ENCODE measurements around the gene METTL2B. TPM values are rescaled to one million over a fixed set of nuclear protein-coding genes. Genes with fewer than 3 reads are reported as not detected.
A peak's percentile ranks its signal among the peaks of the same experiment; 100 is the strongest.
"Not testable (repeated sequence)": the region's sequence is repeated elsewhere in the genome, so short reads cannot be mapped to it uniquely, and the experiment has no call there.

METTL2B gene
- total RNA-seq, 5 donors from 2014 or later (not counting 1 experiment from before 2014, with no cell fraction given) = 17.7 to 29.9 (median 26.1) TPM

DNA sequence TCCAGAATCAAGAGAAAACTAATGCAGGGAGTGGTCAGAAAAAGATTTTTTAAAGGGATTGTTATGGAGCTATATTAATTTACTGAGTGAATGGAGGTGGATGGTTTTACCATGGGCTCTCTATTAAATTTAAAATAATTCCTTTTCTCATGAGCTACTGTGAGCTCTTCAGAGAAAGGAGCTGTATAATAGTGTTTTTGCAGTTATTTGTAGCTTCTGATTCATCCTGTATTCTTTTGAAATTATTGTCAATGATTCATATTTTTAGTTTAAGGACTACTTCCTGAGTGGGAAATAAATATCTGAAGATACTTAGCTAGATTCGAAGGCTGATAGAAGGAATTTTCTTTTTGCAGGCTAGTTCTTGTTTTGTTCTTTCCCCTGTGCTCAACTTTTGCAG is 56.4 kb downstream of the METTL2B start:
- H3K27me3 ChIP-seq (replicated peaks in 1 of 2; ENCODE audit: control insufficient read depth in 2 of 2, extremely low read depth in 1 of 2, insufficient read depth in 2 of 2, low read length in 1 of 2); H3K9me3 ChIP-seq; DNase-seq; POLR2A ChIA-PET; ATAC-seq (replicated peaks in 1 of 4); H3K4me3 ChIP-seq (ENCODE audit: control insufficient read depth in 1 of 2, extremely low read depth in 1 of 2, low read length in 1 of 2); H3K36me3 Mint-ChIP-seq; H3K36me3 ChIP-seq (ENCODE audit: control insufficient read depth in 2 of 2, extremely low read depth in 1 of 2, insufficient read depth in 1 of 2, low read length in 1 of 2); H3K9me3 Mint-ChIP-seq; H3K27me3 Mint-ChIP-seq: not testable (repeated sequence)
- WGBS (ENCODE audit: insufficient coverage) = 0% methylated on average over 1 of the region's 1 CpG
- Mint-ChIP-seq H3K27ac (peak overlapping the region; percentile 92 to 93), H3K4me1 (peaks cover 35 to 54% (median 52%) of the 10 kb centered on the region in 3 donors), H3K4me3 (peak overlapping the region; percentile 84 to 88 (median 86))
- H3K4me1 ChIP-seq (ENCODE audit: control insufficient read depth in 1 of 2, extremely low read depth in 1 of 2, insufficient read depth in 2 of 2, low read length in 2 of 2) = peaks cover 4 to 22% of the 10 kb centered on the region in 2 experiments
- H3K27ac ChIP-seq (ENCODE audit: low read length) = peak overlapping the region; percentile 12
- CTCF ChIA-PET = interaction anchor here in 1 of 2 donors (1.2 kb wide), 1 partner anchor 10 kb away, joined by 3 read pairs; no protein-coding TSS in a partner anchor

DNA sequence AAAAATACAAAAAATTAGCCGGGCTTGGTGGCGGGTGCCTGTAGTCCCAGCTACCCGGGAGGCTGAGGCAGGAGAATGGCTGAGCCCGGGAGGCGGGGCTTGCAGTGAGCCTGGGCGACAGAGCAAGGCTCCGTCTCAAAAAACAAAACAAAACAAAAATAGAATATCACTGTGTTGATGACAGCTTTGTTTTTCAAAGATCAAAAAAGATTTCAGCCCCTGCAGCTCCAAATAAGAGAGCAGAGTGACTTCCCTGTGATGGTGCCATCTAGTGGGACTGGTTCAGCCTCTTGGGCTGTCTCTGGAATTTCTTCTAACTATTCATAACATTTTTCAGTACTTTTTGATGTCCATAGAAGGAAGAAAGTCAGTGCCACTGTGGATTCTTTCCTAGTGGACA is 60.9 kb downstream of the METTL2B start:
- H3K9me3 Mint-ChIP-seq; H3K9me3 ChIP-seq; H3K27ac ChIP-seq (ENCODE audit: low read length); H3K4me3 ChIP-seq (ENCODE audit: control insufficient read depth in 1 of 2, extremely low read depth in 1 of 2, low read length in 1 of 2); POLR2A ChIA-PET; H3K27me3 Mint-ChIP-seq; H3K4me3 Mint-ChIP-seq; H3K4me1 ChIP-seq (ENCODE audit: control insufficient read depth in 1 of 2, extremely low read depth in 1 of 2, insufficient read depth in 2 of 2, low read length in 2 of 2); H3K27me3 ChIP-seq (replicated peaks in 1 of 2; ENCODE audit: control insufficient read depth in 2 of 2, extremely low read depth in 1 of 2, insufficient read depth in 2 of 2, low read length in 1 of 2): not testable (repeated sequence)
- Mint-ChIP-seq H3K36me3 (peaks cover 12% of the 10 kb centered on the region), H3K27ac (peak overlapping the region in 1 of 2 donors; percentile 22), H3K4me1 (peaks cover 36 to 57% (median 54%) of the 10 kb centered on the region in 3 donors)
- H3K36me3 ChIP-seq (ENCODE audit: control insufficient read depth in 2 of 2, extremely low read depth in 1 of 2, insufficient read depth in 1 of 2, low read length in 1 of 2) = peaks cover 0 to 10% of the 10 kb centered on the region in 2 donors
- DNase-seq = peak in 17 of 35 experiments; percentile 0 to 33 (median 11)
- ATAC-seq (replicated peaks in 1 of 4) = peak; percentile 85 to 97 (median 88)
- WGBS (ENCODE audit: insufficient coverage) = no CpG with 5 or more reads among the region's 7 CpGs
- CTCF ChIA-PET = interaction anchor here in 1 of 2 donors (0.7 kb wide), 1 partner anchor 503 kb away, joined by 4 read pairs; no protein-coding TSS in a partner anchor

GRCh38 chr7:128542530-128542929 is 66.0 kb downstream of the METTL2B start:
- not testable (repeated sequence) for H3K27ac Mint-ChIP-seq; H3K4me1 ChIP-seq (ENCODE audit: control insufficient read depth in 1 of 2, extremely low read depth in 1 of 2, insufficient read depth in 2 of 2, low read length in 2 of 2); H3K27me3 ChIP-seq (replicated peaks in 1 of 2; ENCODE audit: control insufficient read depth in 2 of 2, extremely low read depth in 1 of 2, insufficient read depth in 2 of 2, low read length in 1 of 2); H3K27me3 Mint-ChIP-seq; H3K9me3 ChIP-seq; ATAC-seq (replicated peaks in 1 of 4); H3K9me3 Mint-ChIP-seq; H3K4me3 Mint-ChIP-seq; H3K4me3 ChIP-seq (ENCODE audit: control insufficient read depth in 1 of 2, extremely low read depth in 1 of 2, low read length in 1 of 2); DNase-seq; H3K27ac ChIP-seq (ENCODE audit: low read length)
- ChIA-PET CTCF (interaction anchor here in 1 of 2 donors (0.7 kb wide), 2 partner anchors 9 to 58 kb away, joined by 3 to 4 read pairs; no protein-coding TSS in a partner anchor), POLR2A (interaction anchor here in 1 of 2 donors (0.6 kb wide), 1 partner anchor 33 kb away, joined by 4 read pairs; no protein-coding TSS in a partner anchor)
- Mint-ChIP-seq H3K4me1 (peaks cover 12 to 32% (median 31%) of the 10 kb centered on the region in 3 donors), H3K36me3 (peaks cover 24% of the 10 kb centered on the region)
- peaks cover 0 to 15% of the 10 kb centered on the region in 2 donors for H3K36me3 ChIP-seq (ENCODE audit: control insufficient read depth in 2 of 2, extremely low read depth in 1 of 2, insufficient read depth in 1 of 2, low read length in 1 of 2)
- WGBS (ENCODE audit: insufficient coverage) = no CpG with 5 or more reads among the region's 2 CpGs

- POLR2A ChIA-PET; DNase-seq; H3K27me3 Mint-ChIP-seq; H3K4me1 ChIP-seq (ENCODE audit: control insufficient read depth in 1 of 2, extremely low read depth in 1 of 2, insufficient read depth in 2 of 2, low read length in 2 of 2); H3K4me3 Mint-ChIP-seq; H3K4me3 ChIP-seq (ENCODE audit: control insufficient read depth in 1 of 2, extremely low read depth in 1 of 2, low read length in 1 of 2); H3K9me3 Mint-ChIP-seq; H3K27me3 ChIP-seq (replicated peaks in 1 of 2; ENCODE audit: control insufficient read depth in 2 of 2, extremely low read depth in 1 of 2, insufficient read depth in 2 of 2, low read length in 1 of 2); H3K27ac ChIP-seq (ENCODE audit: low read length); H3K9me3 ChIP-seq; CTCF ChIA-PET: not testable (repeated sequence)
- WGBS (ENCODE audit: insufficient coverage) = no CpG with 5 or more reads among the region's 1 CpG
- peaks cover 12 to 28% (median 27%) of the 10 kb centered on the region in 3 donors for H3K4me1 Mint-ChIP-seq
- peak overlapping the region in 1 of 2 donors; percentile 28 for H3K27ac Mint-ChIP-seq
- ATAC-seq (replicated peaks in 1 of 4) = peak in 1 of 4 experiments; percentile 42
- peaks cover 0 to 15% of the 10 kb centered on the region in 2 donors for H3K36me3 ChIP-seq (ENCODE audit: control insufficient read depth in 2 of 2, extremely low read depth in 1 of 2, insufficient read depth in 1 of 2, low read length in 1 of 2)
- peaks cover 22% of the 10 kb centered on the region for H3K36me3 Mint-ChIP-seq
These were observed 66.8 kb downstream of the METTL2B start for GRCh38 chr7:128543300-128543699.

DNA sequence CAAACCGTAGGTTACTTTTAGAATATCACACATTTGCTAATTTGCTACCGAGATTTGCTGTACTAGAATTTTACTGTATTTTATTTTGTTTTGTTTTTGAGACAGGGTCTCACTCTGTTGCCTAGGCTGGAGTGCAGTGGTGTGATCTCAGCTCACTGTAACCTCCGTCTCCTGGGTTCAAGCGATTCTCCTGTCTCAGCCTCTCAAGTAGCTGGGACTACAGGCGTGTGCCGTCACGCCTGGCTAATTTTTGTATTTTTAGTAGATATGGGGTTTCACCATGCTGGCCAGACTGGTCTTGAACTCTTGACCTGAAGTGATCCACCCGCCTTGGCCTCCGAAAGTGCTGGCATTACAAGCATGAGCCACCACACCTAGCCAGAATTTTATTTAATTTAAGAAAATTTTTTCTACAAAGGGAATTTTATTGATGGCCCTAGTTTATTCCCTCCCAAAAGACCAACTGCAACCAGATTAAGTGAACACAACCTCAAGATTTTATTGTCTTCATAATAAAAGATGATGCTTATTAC is 69.8 kb downstream of the METTL2B start:
- POLR2A ChIA-PET; H3K4me3 ChIP-seq (ENCODE audit: control insufficient read depth in 1 of 2, extremely low read depth in 1 of 2, low read length in 1 of 2); H3K9me3 ChIP-seq; H3K27ac ChIP-seq (ENCODE audit: low read length); H3K27me3 Mint-ChIP-seq; H3K4me1 ChIP-seq (ENCODE audit: control insufficient read depth in 1 of 2, extremely low read depth in 1 of 2, insufficient read depth in 2 of 2, low read length in 2 of 2); H3K9me3 Mint-ChIP-seq; H3K27me3 ChIP-seq (replicated peaks in 1 of 2; ENCODE audit: control insufficient read depth in 2 of 2, extremely low read depth in 1 of 2, insufficient read depth in 2 of 2, low read length in 1 of 2); DNase-seq; ATAC-seq (replicated peaks in 1 of 4); CTCF ChIA-PET; H3K4me3 Mint-ChIP-seq; H3K27ac Mint-ChIP-seq: not testable (repeated sequence)
- H3K36me3 ChIP-seq (ENCODE audit: control insufficient read depth in 2 of 2, extremely low read depth in 1 of 2, insufficient read depth in 1 of 2, low read length in 1 of 2) = peaks cover 0 to 11% of the 10 kb centered on the region in 2 donors
- Mint-ChIP-seq H3K36me3 (peaks cover 22% of the 10 kb centered on the region), H3K4me1 (peaks cover 13 to 28% (median 24%) of the 10 kb centered on the region in 3 donors)
- no CpG with 5 or more reads among the region's 9 CpGs for WGBS (ENCODE audit: insufficient coverage)

- WGBS (ENCODE audit: insufficient coverage) = no CpG with 5 or more reads among the region's 1 CpG
These were observed 74.4 kb downstream of the METTL2B start for GRCh38 chr7:128550920-128551319.

More at GRCh38 chr7:128550920-128551319, 74.4 kb downstream of the METTL2B start:
- ATAC-seq (replicated peaks in 1 of 4) (no peak), DNase-seq (no peak)
- no peaks in the 10 kb centered on the region for H3K27me3 Mint-ChIP-seq
- Histone ChIP-seq H3K27me3 (replicated peaks in 1 of 2; ENCODE audit: control insufficient read depth in 2 of 2, extremely low read depth in 1 of 2, insufficient read depth in 2 of 2, low read length in 1 of 2) (no peaks in the 10 kb centered on the region), H3K4me3 (ENCODE audit: control insufficient read depth in 1 of 2, extremely low read depth in 1 of 2, low read length in 1 of 2) (no peak overlapping the region), H3K27ac (ENCODE audit: low read length) (no peak overlapping the region), H3K9me3 (no peaks in the 10 kb centered on the region), H3K36me3 (ENCODE audit: control insufficient read depth in 2 of 2, extremely low read depth in 1 of 2, insufficient read depth in 1 of 2, low read length in 1 of 2) (peaks cover 0 to 4% of the 10 kb centered on the region in 2 donors), H3K4me1 (ENCODE audit: control insufficient read depth in 1 of 2, extremely low read depth in 1 of 2, insufficient read depth in 2 of 2, low read length in 2 of 2) (no peaks in the 10 kb centered on the region)
- H3K4me3 Mint-ChIP-seq = no peak overlapping the region
- H3K36me3 Mint-ChIP-seq = peaks cover 13% of the 10 kb centered on the region
- H3K9me3 Mint-ChIP-seq = no peaks in the 10 kb centered on the region
- H3K27ac Mint-ChIP-seq = no peak overlapping the region
- POLR2A ChIA-PET = interaction anchor here in 1 of 2 donors (0.7 kb wide), 1 partner anchor 474 kb away, joined by 6 read pairs; no protein-coding TSS in a partner anchor
- peaks cover 8 to 22% (median 17%) of the 10 kb centered on the region in 3 donors for H3K4me1 Mint-ChIP-seq
- CTCF ChIA-PET = interaction anchor here in 1 of 2 donors (0.7 kb wide), 1 partner anchor 1125 kb away, joined by 4 read pairs; no protein-coding TSS in a partner anchor
